H7 (cell line): ENCODE measurements around the gene MYO10. TPM values are rescaled to one million over a fixed set of nuclear protein-coding genes. Genes with fewer than 3 reads are reported as not detected.
"Not testable (repeated sequence)": the region's sequence is repeated elsewhere in the genome, so short reads cannot be mapped to it uniquely, and the experiment has no call there.

ENCODE experiments used
- DNase-seq: peaks from one replicate; pipeline ENCODE4 v3.0.0; 2012
- H3K27me3 ChIP-seq: 2 replicates; pipeline ENCODE4 v1.6.0; 2011; ENCODE audit warnings: mild to moderate bottlenecking, low read length; ENCODE audit not compliant: control insufficient read depth, insufficient read depth
- H3K36me3 ChIP-seq: replicated peaks from 2 replicates; pipeline ENCODE4 v1.5.1; 2011; ENCODE audit warnings: low read length; ENCODE audit not compliant: control insufficient read depth, insufficient read depth
- H3K4me3 ChIP-seq: 2 replicates; pipeline ENCODE4 v1.5.1; 2011; ENCODE audit warnings: low read depth, mild to moderate bottlenecking, control low read depth, low read length, moderate library complexity; ENCODE audit not compliant: insufficient read depth
- total RNA-seq: library from RNA; depleted of rRNA; stranded (reverse); fragments of >200 nt; shearing (Covaris generic); gene quantifications from 2 replicates; pipeline ENCODE4 v1.2.3, GENCODE V29; 2014

Gene MYO10
- total RNA-seq, 1 experiment from 2014 or later, result 36.3 TPM

GRCh38 chr5:16654647-16655334 is 281.3 kb downstream of the MYO10 start:
- H3K4me3 ChIP-seq, result no peak overlapping the region

DNA sequence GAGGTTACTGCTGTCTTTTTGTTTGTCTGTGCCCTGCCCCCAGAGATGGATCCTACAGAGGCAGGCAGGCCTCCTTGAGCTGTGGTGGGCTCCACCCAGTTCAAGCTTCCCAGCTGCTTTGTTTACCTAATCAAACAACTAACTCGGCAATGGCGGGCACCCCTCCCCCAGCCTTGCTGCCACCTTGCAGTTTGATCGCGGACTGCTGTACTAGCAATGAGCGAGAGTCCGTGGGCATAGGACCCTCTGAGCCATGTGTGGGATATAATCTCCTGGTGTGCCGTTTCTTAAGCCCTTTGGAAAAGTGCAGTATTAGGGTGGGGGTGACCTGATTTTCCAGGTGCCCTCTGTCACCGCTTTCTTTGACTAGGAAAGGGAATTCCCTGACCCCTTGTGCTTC is 287.3 kb downstream of the MYO10 start:
- not testable (repeated sequence) for H3K36me3 ChIP-seq, H3K4me3 ChIP-seq, DNase-seq, H3K27me3 ChIP-seq

More at GRCh38 chr5:16654647-16655334, 281.3 kb downstream of the MYO10 start:
- no peaks in the 10 kb centered on the region for H3K27me3 ChIP-seq
- no peak for DNase-seq
- H3K36me3 ChIP-seq, result no peaks in the 10 kb centered on the region

DNA sequence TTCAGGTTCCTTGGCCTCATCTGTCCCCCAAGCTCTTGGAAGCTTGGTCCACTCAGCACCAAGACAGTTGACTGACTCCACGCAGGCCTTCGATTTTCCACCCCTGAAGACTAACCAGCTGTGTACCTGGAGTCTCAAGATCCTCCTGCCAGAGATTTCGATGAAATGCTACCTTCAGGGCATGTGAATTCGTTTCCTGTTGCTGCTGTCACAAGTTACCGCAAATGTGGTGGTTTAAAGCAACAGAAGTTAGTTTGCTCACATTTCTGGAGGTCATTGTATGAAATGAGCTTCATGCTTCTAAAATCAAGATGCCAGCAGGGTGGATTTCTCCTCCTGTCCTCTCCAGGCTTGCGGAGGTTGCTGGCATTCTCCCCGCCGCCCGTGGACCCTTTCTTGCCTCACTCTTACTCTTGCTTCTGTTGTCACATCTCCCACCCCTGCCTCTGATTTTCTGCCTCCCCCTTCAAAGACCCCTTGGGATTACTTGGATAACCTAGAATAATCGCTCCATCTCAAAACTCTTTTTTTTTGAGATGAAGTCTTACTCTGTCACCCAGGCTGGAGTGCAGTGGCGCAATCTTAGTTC is 291.7 kb downstream of the MYO10 start:
- Histone ChIP-seq H3K36me3 (no peaks in the 10 kb centered on the region), H3K27me3 (no peaks in the 10 kb centered on the region), H3K4me3 (no peak overlapping the region)
- DNase-seq, result no peak

- H3K4me3 ChIP-seq, result no peak overlapping the region
- H3K27me3 ChIP-seq, result no peaks in the 10 kb centered on the region
- H3K36me3 ChIP-seq, result no peaks in the 10 kb centered on the region
- DNase-seq, result no peak
Observed at GRCh38 chr5:16642867-16643266, 293.2 kb downstream of the MYO10 start.

- H3K27me3 ChIP-seq, result no peaks in the 10 kb centered on the region
- no peak for DNase-seq
- no peaks in the 10 kb centered on the region for H3K36me3 ChIP-seq
- no peak overlapping the region for H3K4me3 ChIP-seq
Observed at GRCh38 chr5:16639206-16639605, 296.9 kb downstream of the MYO10 start.

- Histone ChIP-seq H3K27me3 (no peaks in the 10 kb centered on the region; the same call in 1 of the 2 replicates), H3K4me3 (no peak overlapping the region), H3K36me3 (no peaks in the 10 kb centered on the region)
- no peak for DNase-seq
Observed at GRCh38 chr5:16628376-16628775, 307.7 kb downstream of the MYO10 start.

DNA sequence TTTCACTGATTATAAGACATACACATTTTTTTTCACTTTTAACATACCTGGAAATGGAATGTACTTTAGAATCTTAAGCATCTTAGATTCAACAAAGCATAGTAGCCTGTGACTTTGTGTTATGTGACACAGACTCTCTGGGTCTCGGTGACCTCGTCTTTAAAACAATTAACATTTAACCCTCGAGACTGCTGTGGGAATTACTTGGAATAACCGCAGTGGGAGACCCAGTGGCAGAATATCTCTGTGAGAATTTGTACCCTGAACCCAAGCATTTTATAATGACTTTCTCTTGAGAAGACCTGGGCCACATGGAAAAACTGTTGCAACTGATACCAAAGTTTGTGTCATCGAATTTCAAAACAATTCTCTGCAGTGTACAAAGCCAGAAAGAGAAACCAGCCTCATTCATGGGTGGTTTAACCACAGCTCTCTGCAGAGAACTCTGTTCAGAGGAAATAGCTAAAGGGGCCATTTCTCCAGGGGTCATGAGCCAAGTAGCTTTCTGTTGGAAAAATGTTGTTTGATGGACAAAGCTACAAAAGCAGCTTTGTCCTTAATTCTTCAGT is 309.3 kb downstream of the MYO10 start:
- DNase-seq, result no peak
- no peaks in the 10 kb centered on the region; the same call in 1 of the 2 replicates for H3K27me3 ChIP-seq
- H3K36me3 ChIP-seq, result no peaks in the 10 kb centered on the region
- H3K4me3 ChIP-seq, result no peak overlapping the region

DNA sequence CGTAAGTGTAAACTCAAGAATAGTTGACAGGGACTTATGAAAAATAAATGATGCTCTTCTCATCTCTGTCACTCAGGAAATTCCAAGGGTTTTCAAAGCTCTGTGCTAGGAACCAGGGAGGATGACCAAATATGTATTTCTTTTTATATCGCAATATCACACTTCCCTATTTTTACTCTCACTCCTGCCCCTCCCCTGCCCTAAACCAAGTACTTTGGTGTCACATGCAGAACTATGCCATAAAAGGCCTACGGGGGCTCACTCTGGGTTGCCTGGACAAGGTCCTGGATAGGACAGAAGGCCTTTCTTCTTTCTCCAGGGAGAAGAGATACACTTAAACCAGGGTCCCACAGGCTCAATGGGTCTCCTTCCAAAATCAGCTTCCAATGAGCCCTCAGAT is 311.0 kb downstream of the MYO10 start:
- no peaks in the 10 kb centered on the region; the same call in 1 of the 2 replicates for H3K27me3 ChIP-seq
- no peak for DNase-seq
- H3K36me3 ChIP-seq, result no peaks in the 10 kb centered on the region
- H3K4me3 ChIP-seq, result no peak overlapping the region

DNA sequence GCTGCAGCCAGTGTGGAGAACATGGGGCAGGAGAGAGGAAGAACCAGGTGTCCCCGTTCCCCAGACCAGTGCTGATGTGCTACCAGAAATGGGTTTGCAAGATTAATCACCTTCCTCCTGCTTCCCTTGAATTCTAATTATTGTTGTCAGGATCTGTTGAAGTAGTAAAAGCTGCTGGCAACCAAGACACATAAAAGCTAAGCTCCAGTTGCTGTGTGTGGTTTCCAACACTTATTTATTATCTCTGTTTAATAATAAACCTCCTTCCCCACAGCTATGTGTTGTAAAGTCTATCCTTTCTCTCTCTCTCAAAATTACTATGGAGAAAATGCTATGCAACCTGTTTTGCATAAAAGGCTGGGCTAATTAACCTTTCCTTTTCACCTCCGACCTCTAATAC is 317.0 kb downstream of the MYO10 start:
- Histone ChIP-seq H3K36me3 (no peaks in the 10 kb centered on the region), H3K27me3 (peaks cover 30% of the 10 kb centered on the region), H3K4me3 (no peak overlapping the region)
- DNase-seq, result no peak

DNA sequence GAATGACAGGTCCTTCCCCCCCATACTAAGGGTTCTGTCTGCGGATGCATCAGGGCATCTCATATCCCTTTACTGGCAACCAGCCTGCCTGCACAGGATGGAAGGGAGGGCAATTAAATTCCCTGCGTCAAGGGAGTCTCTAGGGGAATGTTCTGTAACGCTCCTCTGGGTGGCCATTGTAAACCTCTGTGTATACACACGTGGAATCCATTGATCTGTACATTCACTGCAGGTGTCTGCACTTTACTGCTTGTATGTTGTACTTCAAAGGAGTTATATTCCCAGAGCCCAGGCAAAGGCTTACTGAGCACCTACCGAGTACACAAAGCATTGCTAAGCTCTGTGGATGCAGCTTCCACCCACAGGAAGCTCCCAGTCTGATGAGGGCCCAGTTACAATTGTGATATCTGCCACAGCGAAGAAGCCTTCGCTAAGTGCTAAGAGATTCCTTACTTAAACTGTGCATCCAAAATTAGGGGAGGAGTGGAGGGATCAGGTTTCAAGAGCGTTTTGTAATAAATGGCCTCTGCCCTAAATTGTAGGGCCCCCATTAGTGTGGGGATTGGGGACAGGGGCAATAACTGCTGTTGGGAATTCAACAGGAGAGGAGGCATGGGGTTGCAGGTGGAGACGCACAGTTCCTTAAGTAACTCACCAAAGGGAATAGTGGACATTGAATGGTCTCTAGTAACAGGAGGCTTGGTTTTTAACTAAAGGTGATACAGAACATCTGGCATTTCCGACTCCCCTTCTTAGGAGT is 317.8 kb downstream of the MYO10 start:
- H3K4me3 ChIP-seq, result no peak overlapping the region
- peaks cover 30% of the 10 kb centered on the region for H3K27me3 ChIP-seq
- DNase-seq, result peak; percentile 43
- no peaks in the 10 kb centered on the region for H3K36me3 ChIP-seq

- DNase-seq, result peak; percentile 45
- Histone ChIP-seq H3K27me3 (peaks cover 30% of the 10 kb centered on the region), H3K4me3 (peak overlapping the region; percentile 57), H3K36me3 (no peaks in the 10 kb centered on the region)
Observed at GRCh38 chr5:16617274-16617968, 318.7 kb downstream of the MYO10 start.

- Histone ChIP-seq H3K27me3 (peaks cover 30% of the 10 kb centered on the region), H3K36me3 (no peaks in the 10 kb centered on the region), H3K4me3 (peak within 1 kb of the TSS; percentile 57)
- peak; percentile 85 for DNase-seq
Observed at GRCh38 chr5:16616536-16617273, 319.4 kb downstream of the MYO10 start, which contains the start of gene RETREG1. TSS of gene RETREG1 (minus strand) at chr5:16616997. CDS start at chr5:16616971, 26 bp downstream.

DNA sequence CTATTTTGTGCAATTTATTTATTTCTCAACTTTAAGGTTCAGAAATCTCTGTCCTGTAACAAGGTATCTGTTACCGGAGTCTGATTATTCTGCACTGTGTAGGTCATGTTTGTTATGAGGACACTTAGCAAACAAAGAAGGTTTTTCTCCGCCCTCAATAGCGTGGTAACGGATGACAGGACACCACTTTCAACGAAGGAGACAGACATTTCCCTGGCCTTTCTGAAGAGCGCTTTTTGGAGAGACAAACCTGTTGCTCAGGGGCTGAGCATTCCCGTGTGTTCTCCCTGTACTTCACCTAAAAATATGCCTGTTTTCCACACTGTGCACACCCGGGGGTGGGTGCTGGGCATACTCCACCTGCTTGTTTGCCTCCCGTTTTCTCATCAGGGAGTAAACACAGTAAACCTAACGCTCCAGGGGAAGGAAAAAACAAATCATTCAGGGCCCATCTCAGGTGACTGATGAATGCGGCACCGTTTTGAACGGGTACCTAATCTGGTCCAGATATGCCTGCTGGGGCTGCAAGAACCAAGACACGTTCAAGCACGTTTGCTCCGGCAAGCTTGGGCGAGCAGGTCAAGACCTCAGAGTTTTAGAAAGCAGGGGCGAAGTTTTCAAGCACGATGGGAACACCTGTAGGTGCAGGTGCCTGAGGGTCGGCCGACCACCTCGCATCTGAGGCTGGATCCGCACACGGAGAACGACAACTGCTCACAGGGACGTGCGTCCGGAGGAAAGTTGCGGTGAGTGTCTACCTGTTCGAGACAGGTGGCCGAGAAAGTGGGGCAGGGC is 320.1 kb downstream of the MYO10 start:
- peak; percentile 46 for DNase-seq
- no peaks in the 10 kb centered on the region for H3K36me3 ChIP-seq
- H3K4me3 ChIP-seq, result peak overlapping the region; percentile 57
- H3K27me3 ChIP-seq, result peaks cover 30% of the 10 kb centered on the region
